ENCODE data around the gene LAPTM5. TPM values are rescaled to one million over a fixed set of nuclear protein-coding genes. Genes with fewer than 3 reads are reported as not detected.

Gene LAPTM5
- total RNA-seq, 4 donors from 2014 or later: 25.3 to 97.3 (median 46.4) TPM

DNA sequence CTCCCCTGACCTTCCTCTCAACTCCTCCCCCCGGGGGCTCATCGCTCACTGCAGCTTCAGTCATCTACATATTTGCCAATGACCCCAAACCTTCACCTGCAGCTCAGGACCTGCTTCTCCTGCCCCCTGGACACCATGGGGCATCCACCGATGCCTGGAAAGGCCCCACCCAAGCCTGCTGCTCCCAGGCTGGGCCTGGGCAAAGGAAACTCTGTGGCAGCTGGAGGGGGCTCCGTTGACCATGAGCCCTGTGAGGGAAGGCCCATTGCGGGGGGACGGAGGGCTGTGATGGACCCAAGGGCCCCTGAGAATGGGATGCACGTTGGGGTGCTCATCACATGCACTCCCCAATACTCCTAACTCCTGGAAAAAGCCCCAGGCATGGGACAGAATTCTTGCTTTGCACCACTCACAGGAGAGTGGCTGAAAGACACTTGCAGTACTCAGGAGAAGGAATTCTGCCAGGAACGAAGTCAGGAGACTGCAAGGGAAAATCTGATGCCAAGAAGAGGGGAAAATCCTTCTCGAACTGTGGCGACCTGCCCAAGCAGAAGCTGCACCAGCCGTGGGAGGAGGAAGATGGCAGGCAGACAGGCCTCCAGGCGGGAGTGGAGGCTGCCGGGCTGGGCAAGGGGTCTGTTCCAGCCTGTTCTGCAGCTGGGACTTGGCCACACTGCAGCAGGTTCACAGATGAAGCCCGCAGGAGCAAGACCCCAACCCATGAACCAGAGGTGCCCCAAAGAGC lies 52.6 kb downstream of the LAPTM5 start:
- H3K4me1 ChIP-seq: no peaks in the 10 kb centered on the region
- 67 to 76% methylated on average over 13 to 14 of the region's 14 CpGs for WGBS, 2 donors
- intact Hi-C loops (cut with DNase I): loop anchor here (10.0 kb wide), 1 partner anchor 1470 kb away; the partner anchor contains the start of genes MECR and PTPRU
- H3K36me3 ChIP-seq: no peaks in the 10 kb centered on the region
- H3K4me3 ChIP-seq (replicated peaks in 1 of 3): no peak overlapping the region
- H3K27me3 ChIP-seq: no peaks in the 10 kb centered on the region
- TF ChIP-seq POLR2A (IDR thresholded peaks at IDR 0.05): no peak
- no peak for TF ChIP-seq CTCF (IDR thresholded peaks at IDR 0.05)
- H3K9me3 ChIP-seq: no peaks in the 10 kb centered on the region
- no peak overlapping the region for H3K27ac ChIP-seq
- DNase-seq: no peak

DNA sequence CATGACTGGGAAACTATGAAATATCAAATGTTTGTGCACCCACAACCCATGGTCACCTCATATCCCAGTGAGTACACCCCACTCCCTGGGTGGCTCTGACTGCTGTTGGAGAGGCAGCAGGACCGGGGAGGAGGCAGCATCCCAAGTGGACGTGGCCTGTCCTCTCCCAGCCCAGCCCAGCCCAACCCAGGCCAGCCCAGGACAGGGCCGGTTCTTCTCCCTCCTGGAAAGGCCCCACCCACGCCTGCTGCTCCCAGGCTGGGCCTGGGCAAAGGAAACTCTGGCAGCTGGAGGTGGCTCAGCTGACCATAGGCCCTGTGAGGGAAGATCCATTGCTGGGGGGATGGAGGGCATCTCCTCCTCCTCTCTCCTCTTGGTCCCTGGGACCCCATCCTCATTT lies 53.3 kb downstream of the LAPTM5 start:
- Histone ChIP-seq H3K4me3 (replicated peaks in 1 of 3) (no peak overlapping the region), H3K27ac (no peak overlapping the region), H3K36me3 (no peaks in the 10 kb centered on the region), H3K27me3 (no peaks in the 10 kb centered on the region), H3K4me1 (no peaks in the 10 kb centered on the region), H3K9me3 (no peaks in the 10 kb centered on the region)
- intact Hi-C loops (cut with DNase I): loop anchor here (10.0 kb wide), 1 partner anchor 1469 kb away; the partner anchor contains the start of genes MECR and PTPRU
- peak in 1 of 2 donors; percentile 12 for DNase-seq
- whole genome bisulfite sequencing, 2 donors: 57 to 73% methylated on average over 2 to 4 of the region's 4 CpGs
- TF ChIP-seq CTCF (IDR thresholded peaks at IDR 0.05): no peak

DNA sequence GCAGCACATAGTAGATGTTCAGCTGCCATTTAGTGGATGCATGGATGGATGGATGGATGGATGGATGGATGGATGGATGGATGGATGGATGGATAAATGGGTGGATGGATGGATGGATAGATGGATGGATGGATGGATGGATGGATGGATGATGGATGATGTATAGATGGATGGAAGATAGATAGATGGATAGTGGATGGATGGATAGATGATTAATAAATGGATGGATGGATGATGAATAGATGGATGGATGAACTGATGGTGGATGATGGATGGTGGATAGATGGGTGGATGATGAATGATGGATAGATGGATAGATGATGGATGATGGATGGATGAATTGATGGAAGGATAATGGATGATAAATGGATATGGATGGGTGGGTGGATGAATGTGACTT lies 54.8 kb downstream of the LAPTM5 start:
- no peak for DNase-seq
- H3K27ac ChIP-seq: no peak overlapping the region
- intact Hi-C loops (cut with DNase I): loop anchor here (10.0 kb wide), 1 partner anchor 1468 kb away; the partner anchor contains the start of genes MECR and PTPRU
- H3K36me3 ChIP-seq: no peaks in the 10 kb centered on the region
- no peaks in the 10 kb centered on the region for H3K4me1 ChIP-seq
- H3K9me3 ChIP-seq: no peaks in the 10 kb centered on the region
- no peaks in the 10 kb centered on the region for H3K27me3 ChIP-seq
- no peak for TF ChIP-seq CTCF (IDR thresholded peaks at IDR 0.05)
- TF ChIP-seq POLR2A (IDR thresholded peaks at IDR 0.05): no peak
- no peak overlapping the region for H3K4me3 ChIP-seq (replicated peaks in 1 of 3)

DNA sequence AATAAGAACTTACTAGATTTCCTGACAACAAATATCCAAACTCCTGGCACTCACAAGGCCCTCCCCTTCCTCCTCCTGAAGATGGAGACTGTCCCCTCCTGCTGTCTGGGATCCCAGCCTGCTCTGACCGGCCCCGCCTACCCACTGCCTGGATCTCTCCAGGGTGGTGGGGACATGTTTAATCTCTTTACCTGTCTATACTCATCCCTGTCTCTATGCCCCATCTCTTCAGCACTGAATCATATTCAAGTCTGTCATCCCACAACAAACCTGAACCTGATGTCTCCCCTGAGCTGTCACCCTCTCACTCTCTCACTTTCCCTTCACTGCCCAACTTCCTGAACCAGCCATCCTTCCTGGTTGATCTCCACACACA lies 56.3 kb downstream of the LAPTM5 start:
- TF ChIP-seq POLR2A (IDR thresholded peaks at IDR 0.05) (no peak), CTCF (IDR thresholded peaks at IDR 0.05) (no peak)
- H3K4me3 ChIP-seq (replicated peaks in 1 of 3): no peak overlapping the region
- 63 to 82% methylated on average over 2 of the region's 2 CpGs for WGBS, 2 donors
- H3K27ac ChIP-seq: no peak overlapping the region
- H3K4me1 ChIP-seq: no peaks in the 10 kb centered on the region
- intact Hi-C loops (cut with DNase I): loop anchor here (10.0 kb wide), 1 partner anchor 1466 kb away; the partner anchor contains the start of genes MECR and PTPRU
- no peaks in the 10 kb centered on the region for H3K9me3 ChIP-seq
- no peak for DNase-seq
- H3K36me3 ChIP-seq: no peaks in the 10 kb centered on the region
- no peaks in the 10 kb centered on the region for H3K27me3 ChIP-seq

DNA sequence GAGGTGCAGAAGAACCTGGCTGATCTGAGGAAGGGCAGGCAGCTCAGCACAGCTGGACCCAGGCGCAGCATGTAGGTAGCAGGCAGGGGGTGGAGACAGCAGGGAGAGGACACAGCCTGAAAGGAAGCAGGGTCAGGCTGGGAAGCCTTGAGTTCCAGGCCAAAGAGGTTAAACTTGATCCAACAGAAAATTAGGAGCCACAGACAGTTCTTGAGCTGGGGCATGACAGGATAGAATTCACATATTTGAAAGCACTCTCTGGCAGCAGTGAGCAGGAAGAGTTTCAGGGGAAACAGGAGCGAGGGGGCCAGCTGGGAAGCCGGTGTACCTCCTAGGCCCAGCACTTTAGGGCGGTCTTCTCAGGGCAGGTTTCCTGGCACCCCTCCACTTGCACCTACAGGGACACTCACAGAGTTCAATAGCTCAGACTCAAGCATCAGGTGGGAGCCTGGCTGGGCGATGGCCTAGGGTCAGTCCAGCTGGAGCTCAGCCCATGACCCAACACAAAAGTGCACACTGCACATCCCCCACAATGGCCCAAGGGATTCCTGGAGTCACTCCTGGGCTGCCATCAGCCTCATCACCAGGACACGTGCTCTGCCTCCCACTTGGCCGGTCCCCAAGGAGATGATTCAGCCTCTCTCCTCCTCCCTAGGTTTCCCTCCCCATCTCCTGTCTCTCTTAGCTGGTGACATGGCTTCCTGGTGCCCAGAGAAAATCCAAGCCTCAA lies 56.9 kb downstream of the LAPTM5 start:
- intact Hi-C loops (cut with DNase I): loop anchor here (10.0 kb wide), 1 partner anchor 1466 kb away; the partner anchor contains the start of genes MECR and PTPRU
- Histone ChIP-seq H3K27me3 (no peaks in the 10 kb centered on the region), H3K36me3 (no peaks in the 10 kb centered on the region), H3K4me1 (no peaks in the 10 kb centered on the region), H3K9me3 (no peaks in the 10 kb centered on the region), H3K4me3 (replicated peaks in 1 of 3) (no peak overlapping the region), H3K27ac (no peak overlapping the region)
- 70 to 71% methylated on average over 7 of the region's 7 CpGs for WGBS, 2 donors
- TF ChIP-seq POLR2A (IDR thresholded peaks at IDR 0.05) (no peak), CTCF (IDR thresholded peaks at IDR 0.05) (no peak)
- peak in 1 of 2 donors; percentile 18 for DNase-seq

Data from thyroid gland (tissue), 4 donors.